WERI-Rb-1 (cell line): ENCODE measurements around the gene NMUR1.
A peak's percentile ranks its signal among the peaks of the same experiment; 100 is the strongest.

Source experiments
- DNase-seq: peaks from one replicate; pipeline ENCODE4 v3.0.0-alpha.2; 2020
- H3K27ac ChIP-seq: fragments of 250-450 bp; sonication (Bioruptor Pico); 2 replicates; pipeline ENCODE4 v1.5.1; 2020; ENCODE audit warnings: mild to moderate bottlenecking, moderate library complexity
- H3K27me3 ChIP-seq: fragments of 250-450 bp; sonication (Bioruptor Pico); 2 replicates; pipeline ENCODE4 v1.5.1; 2021; ENCODE audit warnings: mild to moderate bottlenecking, low read depth, moderate library complexity; ENCODE audit not compliant: insufficient read depth, severe bottlenecking
- H3K36me3 ChIP-seq: fragments of 250-450 bp; sonication (Bioruptor Pico); 2 replicates; pipeline ENCODE4 v1.5.1; 2020; ENCODE audit warnings: mild to moderate bottlenecking, moderate library complexity
- H3K4me3 ChIP-seq: 2 replicates; pipeline ENCODE4 v1.5.1; 2011; ENCODE audit warnings: low read depth, mild to moderate bottlenecking, control low read depth, low read length
- H3K9me3 ChIP-seq: fragments of 250-450 bp; sonication (Bioruptor Pico); 2 replicates; pipeline ENCODE4 v1.5.1; 2021; ENCODE audit warnings: mild to moderate bottlenecking, moderate library complexity; ENCODE audit not compliant: severe bottlenecking
- TF ChIP-seq, protein P1 (sequence below): IDR thresholded peaks from 2 replicates; pipeline ENCODE4 v1.5.1; 2011; ENCODE audit warnings: low read depth, mild to moderate bottlenecking, control low read depth, inconsistent platforms, low read length

Gene NMUR1

DNA sequence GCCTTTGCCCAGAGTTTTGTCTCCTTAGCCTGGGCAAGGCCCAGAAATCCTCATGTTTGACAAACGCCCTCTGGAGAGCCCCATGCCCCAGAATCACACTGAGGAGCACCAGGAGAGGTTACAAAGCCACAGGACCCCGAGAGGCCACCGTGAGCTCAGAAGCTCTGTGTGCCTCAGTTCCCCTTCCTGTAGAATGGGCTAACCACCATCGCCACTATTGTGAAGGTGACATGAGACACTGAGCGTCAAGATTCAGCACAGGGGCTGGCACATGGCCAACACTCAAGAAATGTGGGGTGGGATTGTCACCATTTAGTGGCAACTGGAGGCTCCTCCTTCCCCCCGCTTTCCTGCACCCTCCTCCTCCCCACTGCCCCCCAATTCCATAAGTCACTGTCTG is 1.2 kb upstream of the NMUR1 start:
- TF ChIP-seq, protein P1, sequence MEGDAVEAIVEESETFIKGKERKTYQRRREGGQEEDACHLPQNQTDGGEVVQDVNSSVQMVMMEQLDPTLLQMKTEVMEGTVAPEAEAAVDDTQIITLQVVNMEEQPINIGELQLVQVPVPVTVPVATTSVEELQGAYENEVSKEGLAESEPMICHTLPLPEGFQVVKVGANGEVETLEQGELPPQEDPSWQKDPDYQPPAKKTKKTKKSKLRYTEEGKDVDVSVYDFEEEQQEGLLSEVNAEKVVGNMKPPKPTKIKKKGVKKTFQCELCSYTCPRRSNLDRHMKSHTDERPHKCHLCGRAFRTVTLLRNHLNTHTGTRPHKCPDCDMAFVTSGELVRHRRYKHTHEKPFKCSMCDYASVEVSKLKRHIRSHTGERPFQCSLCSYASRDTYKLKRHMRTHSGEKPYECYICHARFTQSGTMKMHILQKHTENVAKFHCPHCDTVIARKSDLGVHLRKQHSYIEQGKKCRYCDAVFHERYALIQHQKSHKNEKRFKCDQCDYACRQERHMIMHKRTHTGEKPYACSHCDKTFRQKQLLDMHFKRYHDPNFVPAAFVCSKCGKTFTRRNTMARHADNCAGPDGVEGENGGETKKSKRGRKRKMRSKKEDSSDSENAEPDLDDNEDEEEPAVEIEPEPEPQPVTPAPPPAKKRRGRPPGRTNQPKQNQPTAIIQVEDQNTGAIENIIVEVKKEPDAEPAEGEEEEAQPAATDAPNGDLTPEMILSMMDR: no peak
- no peaks in the 10 kb centered on the region for H3K36me3 ChIP-seq
- no peak overlapping the region for H3K27ac ChIP-seq
- H3K9me3 ChIP-seq: no peaks in the 10 kb centered on the region
- H3K4me3 ChIP-seq: no peak overlapping the region
- no peak for DNase-seq
- no peaks in the 10 kb centered on the region for H3K27me3 ChIP-seq

- Histone ChIP-seq H3K9me3 (no peaks in the 10 kb centered on the region), H3K27me3 (no peaks in the 10 kb centered on the region), H3K4me3 (no peak overlapping the region), H3K27ac (no peak overlapping the region), H3K36me3 (no peaks in the 10 kb centered on the region)
- TF ChIP-seq, protein P1: no peak
- no peak for DNase-seq
Measured at GRCh38 chr2:231528636-231529030, 1.6 kb downstream of the NMUR1 start.

GRCh38 chr2:231527955-231528635 is 2.1 kb downstream of the NMUR1 start:
- H3K9me3 ChIP-seq: no peaks in the 10 kb centered on the region
- TF ChIP-seq, protein P1: no peak
- no peak for DNase-seq
- H3K4me3 ChIP-seq: no peak overlapping the region
- H3K27me3 ChIP-seq: no peaks in the 10 kb centered on the region
- H3K27ac ChIP-seq: no peak overlapping the region
- no peaks in the 10 kb centered on the region for H3K36me3 ChIP-seq

DNA sequence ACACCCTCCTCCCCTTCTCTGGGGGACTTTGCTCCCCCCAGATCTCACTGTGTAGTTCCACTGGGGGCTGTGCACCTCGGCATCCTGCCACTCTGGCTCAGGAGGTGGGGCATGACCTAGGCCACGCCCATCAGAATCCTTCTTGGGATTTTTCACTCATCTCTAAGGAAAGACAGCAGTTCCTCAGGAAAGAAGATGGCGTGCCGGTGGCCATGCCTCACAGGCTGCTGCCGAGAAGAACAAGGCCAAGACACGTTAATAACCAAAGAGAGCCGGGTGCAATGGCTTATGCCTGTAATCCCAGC is 3.2 kb downstream of the NMUR1 start:
- TF ChIP-seq, protein P1: no peak
- DNase-seq: peak; percentile 78
- no peaks in the 10 kb centered on the region for H3K36me3 ChIP-seq
- peak overlapping the region; percentile 6; the same call in 1 of the 2 replicates for H3K4me3 ChIP-seq
- peak overlapping the region; percentile 63 for H3K27ac ChIP-seq
- H3K9me3 ChIP-seq: no peaks in the 10 kb centered on the region
- no peaks in the 10 kb centered on the region for H3K27me3 ChIP-seq

- peak overlapping the region; percentile 63 for H3K27ac ChIP-seq
- TF ChIP-seq, protein P1: no peak
- no peaks in the 10 kb centered on the region for H3K36me3 ChIP-seq
- no peaks in the 10 kb centered on the region for H3K27me3 ChIP-seq
- H3K4me3 ChIP-seq: peak overlapping the region; percentile 6; the same call in 1 of the 2 replicates
- DNase-seq: peak; percentile 86
- H3K9me3 ChIP-seq: no peaks in the 10 kb centered on the region
Measured at GRCh38 chr2:231526341-231527090, 3.7 kb downstream of the NMUR1 start.
